ENCODE measurements around the gene RASAL1.

GRCh38 chr12:113086249-113087164, 49.1 kb downstream of the RASAL1 start:
- TF ChIP-seq, protein P1, sequence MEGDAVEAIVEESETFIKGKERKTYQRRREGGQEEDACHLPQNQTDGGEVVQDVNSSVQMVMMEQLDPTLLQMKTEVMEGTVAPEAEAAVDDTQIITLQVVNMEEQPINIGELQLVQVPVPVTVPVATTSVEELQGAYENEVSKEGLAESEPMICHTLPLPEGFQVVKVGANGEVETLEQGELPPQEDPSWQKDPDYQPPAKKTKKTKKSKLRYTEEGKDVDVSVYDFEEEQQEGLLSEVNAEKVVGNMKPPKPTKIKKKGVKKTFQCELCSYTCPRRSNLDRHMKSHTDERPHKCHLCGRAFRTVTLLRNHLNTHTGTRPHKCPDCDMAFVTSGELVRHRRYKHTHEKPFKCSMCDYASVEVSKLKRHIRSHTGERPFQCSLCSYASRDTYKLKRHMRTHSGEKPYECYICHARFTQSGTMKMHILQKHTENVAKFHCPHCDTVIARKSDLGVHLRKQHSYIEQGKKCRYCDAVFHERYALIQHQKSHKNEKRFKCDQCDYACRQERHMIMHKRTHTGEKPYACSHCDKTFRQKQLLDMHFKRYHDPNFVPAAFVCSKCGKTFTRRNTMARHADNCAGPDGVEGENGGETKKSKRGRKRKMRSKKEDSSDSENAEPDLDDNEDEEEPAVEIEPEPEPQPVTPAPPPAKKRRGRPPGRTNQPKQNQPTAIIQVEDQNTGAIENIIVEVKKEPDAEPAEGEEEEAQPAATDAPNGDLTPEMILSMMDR (IDR thresholded peaks at IDR 0.05), result no peak
- no peak for TF ChIP-seq EP300 (IDR thresholded peaks at IDR 0.05)
